ENCODE measurements around the gene PRUNE2.

Gene PRUNE2

DNA sequence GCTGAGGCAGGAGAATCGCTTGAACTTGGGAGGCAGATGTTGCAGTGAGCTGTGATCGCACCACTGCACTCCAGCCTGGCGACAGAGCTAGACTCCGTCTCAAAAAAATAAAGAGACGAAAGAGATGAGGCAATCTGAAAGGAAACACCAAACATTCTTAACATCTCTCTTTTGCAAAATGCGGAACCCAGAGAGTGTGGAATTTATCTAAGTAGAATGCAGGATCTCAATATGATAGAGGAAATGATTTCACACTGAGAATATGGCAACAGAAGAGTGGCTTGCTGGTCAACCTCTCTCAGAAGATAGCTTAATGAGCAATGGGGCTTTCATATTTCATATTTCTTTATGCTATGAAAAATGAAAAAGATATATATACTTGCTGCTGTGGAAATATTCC is 175.1 kb downstream of the PRUNE2 start:
- FAIRE-seq: no peak

DNA sequence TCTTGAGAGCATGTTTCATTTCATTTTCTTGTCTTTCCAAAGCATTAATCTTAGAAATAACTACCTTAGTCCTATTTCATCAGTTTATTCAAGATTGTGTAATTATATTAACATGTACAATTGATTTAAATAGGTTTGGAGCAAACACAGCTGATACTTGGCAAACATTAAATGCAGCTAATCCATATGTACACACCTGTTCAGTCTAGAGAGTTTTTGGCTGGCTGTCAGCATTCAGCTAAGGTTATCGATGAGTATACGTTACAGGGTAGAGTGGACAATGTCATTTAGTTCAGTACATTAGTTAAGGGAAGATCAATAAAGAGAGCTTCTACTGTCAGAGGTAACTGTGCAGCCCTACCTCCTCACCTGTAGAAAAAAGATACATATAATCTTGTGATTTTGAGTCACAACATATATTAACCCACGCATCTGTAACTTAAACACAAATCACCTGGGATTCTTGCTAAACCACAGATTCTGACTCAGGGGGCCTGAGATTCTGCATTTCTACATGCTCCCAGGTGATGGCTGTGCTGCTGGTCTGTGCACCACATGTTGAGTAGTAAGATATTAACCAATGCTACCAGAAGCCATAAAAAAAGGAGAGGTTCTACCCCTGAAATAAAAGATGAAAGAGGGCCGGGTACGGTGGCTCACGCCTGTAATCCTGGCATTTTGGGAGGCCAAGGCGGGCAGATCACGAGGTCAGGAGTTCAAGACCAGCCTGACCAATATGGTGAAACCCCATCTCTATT is 175.8 kb downstream of the PRUNE2 start:
- no peak for FAIRE-seq

DNA sequence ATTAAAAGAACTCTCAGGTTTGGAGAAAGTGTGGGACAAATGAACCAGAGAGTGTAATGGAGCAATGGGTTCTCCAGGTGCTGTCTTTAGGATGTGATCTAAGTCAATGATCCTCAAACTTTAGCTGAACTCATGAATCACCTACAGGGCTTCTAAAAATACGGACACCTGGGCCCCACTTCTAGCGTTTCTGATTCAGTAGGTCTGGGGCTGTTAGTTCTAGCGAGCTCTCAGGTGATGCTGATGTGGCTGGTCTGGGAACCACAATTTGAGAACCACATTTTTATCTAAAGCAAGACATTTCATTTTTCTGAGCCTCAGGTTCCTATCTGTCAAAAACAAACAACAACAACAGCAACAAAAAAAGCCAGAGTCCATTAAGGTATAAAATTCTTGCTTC is 176.8 kb downstream of the PRUNE2 start:
- no peak for FAIRE-seq

DNA sequence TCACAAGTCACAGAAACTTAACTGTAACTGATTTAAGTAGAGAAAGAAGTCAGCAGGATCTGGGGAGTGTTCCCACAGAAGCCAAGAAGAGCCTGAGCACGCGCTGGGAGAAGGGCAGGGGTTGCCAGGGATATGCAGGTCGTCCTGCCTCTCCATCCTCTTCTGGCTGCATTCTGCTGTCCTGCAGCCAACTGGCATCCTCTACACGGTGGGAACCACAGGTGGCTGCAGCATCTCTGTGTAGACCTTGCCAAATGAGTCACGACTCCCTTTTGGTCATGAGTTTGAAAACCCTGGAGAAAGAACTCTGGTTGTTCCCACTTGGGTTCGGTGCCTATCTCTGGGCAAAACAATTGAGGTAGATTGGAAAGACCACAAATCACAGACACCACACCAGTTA is 180.0 kb downstream of the PRUNE2 start:
- no peak for FAIRE-seq

DNA sequence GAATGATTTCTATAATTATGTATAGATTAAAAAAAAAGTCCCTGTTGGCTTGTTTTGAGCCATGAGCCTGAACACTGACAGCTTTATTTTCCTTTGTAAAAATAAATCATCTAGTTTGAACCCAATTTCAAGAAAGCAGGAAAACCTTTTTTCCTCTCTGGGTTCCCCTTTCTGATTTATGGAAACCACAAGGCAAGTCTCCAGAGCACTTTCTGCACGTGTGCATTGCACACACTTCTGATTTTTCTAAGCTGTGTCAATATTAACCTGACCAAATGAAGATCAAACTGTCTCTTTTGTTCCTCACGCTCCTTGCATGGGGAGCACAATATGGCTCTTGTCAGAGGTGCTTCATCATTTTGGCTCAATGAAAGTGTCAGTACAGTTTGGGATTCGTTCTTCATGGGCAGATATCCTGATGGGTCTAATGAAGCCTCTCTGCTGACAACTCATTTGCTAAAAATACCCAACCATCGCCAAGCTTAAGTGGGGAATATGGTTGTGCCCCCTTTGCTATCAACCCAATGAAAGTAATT is 180.8 kb downstream of the PRUNE2 start:
- no peak for FAIRE-seq

DNA sequence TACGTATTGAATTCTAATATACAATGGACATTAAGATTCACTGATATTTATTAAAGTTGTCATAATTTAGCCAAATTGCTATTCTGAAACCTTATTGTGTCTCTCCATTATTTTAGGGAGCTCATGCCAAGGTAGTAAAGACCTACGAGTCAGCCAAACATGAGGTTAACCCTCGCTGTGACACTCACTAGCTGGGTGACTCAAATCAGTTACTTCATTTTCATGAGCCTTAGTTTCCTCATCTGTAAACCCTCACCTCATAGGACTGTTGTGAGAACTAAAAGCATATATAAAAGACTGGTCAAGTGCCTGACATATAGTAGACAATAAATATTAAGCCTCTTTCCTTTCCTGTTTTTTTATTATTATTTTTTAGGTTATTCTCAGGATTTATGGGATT is 185.7 kb downstream of the PRUNE2 start:
- FAIRE-seq: no peak

DNA sequence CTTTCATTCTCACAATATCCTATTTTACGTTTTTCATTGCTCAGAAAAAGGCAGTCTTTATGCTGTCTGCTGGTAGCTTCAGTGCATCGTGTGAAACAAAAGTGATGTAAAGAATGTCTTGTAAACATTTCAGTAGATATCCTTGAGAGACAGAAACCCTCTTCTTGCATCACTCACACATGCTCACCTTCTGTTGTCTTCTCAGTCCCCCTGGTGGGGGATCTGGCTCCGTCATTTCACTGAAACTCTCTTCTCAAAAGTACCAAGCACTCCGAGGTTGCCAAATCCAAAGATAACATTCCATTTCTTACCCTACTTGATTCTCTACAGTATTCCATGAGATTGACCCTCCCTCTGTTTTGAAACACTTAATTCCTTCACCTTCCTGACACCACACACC is 187.7 kb downstream of the PRUNE2 start:
- no peak for FAIRE-seq

DNA sequence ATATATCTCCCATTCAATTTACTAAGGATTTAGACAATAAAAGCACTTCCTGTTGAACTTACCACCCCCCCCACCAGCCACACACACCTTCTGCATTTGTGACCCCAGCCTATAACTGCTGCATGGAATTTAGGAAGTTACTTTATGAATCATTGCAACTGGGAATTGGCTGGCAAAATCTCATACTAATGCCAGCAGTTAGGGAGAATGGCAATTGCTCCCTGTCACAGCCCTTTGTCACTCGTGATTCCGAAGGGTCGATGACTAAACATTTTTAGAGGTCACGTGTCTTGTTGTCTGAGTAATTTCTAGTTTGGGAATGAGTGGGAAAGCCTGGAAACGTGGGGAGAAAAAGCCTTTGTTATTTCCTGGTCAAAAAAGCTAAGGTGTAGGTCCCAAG is 188.3 kb downstream of the PRUNE2 start:
- no peak for FAIRE-seq

DNA sequence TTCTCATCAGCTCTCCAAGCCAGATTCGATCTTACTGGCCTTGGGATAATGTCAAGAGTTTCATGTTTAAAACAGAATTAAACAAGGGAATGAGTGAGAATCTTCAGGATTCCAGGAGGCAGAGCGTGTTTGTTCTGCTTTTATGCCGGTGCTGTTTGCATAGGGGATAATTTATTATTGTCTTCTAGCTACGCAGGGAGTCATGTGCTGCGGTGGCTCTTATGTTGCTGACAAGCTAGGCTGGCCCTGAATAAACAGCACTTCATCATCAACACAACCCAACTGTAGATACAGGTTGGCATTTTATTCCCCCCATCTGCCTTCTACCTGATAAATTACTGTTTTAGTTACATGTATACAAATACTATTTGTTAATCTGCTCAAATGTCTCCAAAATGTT is 188.7 kb downstream of the PRUNE2 start:
- FAIRE-seq: no peak

DNA sequence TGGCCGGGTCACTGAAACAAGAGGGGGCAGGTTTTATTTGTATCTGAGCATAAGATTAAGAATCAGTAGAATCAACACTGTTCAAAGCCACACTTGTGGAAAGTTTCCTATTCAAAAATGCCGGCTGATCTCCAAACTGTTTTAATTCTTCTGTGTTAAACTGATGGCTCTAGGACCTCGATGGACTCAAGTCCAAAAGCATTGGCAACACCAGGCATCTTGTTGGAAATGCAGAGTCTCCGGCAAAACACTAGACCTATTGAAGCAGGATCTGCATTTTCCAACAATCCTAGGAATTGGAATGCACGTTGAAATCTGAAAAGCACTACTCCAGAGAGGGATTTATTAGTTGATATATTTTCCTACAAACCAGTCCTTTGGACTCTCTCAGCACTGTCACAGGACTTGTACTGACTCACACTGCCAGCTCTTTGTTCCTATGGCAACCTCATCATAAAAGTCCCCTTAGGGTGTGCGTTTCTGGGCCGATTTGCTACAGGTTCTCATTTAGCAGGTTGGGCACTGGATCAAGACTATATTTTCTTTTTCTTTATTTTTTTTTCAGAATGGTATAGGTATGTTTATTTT is 189.7 kb downstream of the PRUNE2 start:
- no peak for FAIRE-seq

DNA sequence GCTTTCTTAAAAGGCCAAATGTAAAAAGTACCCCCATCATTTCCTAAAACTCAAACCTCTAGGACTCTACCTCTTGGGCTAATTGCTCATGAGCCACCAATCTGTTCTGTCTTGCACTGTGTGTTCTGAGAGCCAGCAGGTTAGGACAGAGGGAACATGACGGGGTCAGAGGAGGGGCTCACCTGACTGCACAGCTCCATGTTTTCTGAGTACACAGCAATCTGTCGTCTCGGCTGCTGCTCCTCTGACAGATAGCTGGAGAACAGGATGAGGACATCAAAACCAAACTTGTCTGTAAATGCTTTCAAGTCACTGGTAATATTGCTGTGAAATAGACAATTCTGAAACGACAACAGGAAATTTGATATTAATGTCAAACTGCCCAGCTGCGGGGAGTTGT is 192.5 kb downstream of the PRUNE2 start:
- FAIRE-seq: no peak

DNA sequence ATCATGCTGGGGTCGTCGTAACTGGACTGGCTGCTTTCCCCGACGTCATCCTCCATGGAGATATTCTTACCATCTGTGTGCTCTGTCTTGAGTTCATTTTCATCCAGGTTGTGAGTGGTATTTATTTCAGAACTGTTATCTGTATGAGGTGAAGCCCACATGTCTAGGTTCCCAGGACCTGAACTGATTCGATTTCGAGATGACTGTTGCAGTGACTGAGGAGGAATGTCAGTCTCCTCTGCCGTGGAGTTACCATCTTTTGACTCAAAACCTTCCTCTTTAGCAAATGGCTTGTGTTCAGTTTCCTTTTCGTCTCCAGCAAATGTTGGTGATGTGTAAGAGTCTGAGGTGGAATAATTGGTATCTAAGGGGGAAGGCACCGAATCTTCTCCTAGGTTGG is 196.9 kb downstream of the PRUNE2 start:
- FAIRE-seq: no peak

DNA sequence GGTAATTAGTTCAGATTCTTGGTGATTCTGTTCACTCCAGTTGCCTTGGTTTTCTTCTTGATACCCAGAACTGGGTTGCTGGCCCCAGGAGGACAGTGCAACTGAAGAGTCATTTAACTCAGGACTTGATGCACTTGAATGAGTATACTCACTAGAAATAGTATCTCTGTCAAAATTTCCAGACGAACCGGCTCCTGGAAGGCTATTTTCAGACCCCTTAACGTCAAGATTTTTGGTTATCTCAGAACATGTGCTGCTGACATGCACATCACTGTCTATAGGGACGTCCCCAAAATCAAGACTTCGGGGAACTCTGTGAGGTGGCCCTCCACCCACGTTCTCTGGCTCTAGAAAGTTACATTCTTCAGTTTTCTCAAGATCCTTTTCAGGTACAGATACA is 198.4 kb downstream of the PRUNE2 start:
- FAIRE-seq: no peak

DNA sequence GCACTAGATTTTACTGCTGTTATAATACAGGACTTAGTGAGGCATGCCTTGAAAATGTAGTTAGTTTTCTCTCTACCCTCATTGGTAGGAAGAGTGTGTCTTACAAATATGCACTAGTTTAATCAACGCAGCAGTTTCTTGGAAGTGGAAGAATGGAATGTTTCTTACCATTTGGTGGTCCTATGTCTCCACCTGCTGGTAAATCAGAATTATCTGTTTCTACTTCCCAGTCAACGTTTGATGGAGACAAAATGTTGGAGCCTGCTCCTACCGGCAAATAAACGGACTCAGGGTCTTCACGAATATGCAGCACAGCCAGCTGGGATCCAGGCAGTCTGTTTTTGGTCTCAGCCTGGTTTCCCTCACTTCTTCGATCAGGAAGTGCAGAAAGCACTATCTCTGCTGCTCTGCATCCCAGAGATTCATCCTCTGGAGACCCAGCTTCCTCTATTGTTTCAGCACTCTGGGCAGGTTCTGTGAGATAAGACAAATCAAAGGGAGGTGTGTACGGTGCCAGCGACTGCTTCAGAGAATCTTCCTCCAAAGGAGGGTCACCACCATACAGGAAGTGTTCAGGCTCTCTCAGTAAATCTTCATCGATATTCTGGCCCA is 201.2 kb downstream of the PRUNE2 start:
- FAIRE-seq: peak; percentile 40

DNA sequence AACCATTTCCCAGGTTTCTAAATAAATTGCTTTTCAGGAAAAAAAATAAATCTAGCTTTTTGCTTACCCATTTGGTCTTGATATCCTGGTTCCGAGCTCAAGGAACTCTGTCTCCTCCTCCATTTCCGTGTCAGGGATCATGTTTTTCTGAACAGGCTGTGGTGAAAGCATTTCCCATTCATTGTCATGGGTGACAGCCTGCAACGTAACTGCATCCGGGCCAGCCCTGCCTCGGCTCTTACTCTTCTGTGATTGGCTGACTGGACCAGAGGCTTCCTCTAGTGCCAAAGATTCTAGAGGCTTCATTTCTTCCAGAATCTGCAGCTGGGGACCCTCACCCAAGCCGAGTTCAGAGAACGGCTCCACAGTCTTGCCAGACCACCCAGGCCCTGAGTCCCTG is 202.6 kb downstream of the PRUNE2 start:
- no peak for FAIRE-seq

DNA sequence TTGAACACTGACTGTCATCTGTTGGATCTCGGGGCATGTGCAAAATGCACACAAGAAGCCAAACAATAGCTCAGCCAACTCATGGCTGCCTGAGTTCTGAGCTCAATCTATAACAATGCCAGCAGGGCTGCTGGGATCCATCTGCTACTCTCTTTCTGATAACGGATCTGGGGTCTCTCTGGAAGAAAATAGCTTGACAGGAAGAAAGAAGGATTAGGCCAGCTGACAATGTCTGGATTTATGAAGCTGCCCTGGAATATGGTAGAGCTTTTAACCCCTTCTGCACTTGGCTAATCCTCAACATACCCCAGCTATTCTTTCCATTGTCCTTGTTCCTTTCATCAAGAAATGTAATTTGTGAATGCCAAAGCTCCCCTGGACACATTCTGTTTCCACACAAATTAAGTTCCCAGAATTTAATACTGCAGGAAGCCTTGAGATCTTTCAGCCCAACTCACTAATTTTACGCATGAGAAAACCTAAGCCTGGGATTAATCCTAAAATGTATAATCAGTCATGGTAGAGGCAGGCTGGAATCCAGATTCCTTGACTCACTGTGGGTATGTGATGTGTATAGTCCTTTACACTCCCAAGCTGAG is 204.4 kb downstream of the PRUNE2 start:
- no peak for FAIRE-seq

DNA sequence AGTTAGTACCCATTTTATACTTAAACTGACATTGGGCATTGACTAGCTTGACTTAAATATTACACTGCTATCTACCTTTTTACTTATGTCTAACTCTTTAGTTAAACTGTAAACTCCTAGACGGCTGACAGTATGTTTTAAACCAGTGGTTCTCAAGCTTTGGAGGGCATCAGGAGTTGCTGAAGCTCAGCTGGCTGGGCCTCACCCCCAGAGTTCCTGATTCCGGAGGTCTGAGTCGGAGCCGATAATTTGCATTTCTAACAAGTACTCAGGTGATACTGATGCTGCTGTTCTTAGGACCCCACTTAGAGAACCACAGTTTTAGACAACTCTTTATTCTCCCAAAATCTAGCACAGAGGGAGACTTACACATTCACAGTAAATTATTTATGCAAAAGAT is 205.0 kb downstream of the PRUNE2 start:
- no peak for FAIRE-seq

DNA sequence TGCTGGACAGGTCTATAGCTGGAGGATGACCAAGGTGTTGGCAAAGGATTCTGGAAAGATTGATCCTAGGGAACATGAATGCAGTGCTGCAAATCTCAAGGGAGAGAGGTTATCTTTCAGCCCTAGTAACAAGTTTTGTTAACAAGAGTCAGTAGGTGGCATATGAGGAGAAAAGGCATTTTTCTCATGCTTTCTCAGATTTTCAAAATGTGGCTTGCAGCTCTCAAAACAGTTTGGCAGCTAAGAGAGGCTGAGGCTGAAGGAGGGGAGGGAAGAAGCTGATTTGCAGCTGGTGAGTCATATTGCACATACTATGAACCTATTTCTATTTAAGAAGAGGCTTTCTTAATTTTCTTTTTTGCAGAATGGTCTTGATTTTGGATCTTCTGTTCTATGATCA is 205.9 kb downstream of the PRUNE2 start:
- FAIRE-seq: no peak

DNA sequence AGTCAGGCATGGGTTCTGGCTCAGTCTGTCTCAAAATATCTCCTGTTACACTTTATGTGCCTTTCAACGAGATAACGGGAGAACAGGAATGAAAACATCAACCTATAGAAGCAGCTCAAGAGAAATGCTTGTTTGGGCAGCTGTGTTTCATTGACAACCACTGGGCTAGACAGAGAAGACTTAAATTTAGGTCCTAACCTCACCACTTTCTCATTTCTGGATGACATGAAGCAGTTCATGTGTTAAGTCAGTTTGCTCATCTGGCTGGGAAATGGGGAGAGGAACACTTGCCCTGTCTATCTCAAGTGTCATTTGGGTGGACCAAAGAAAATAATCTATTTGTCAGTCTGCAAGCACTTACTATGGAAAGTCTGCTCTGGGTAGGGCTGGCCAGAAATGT is 208.4 kb downstream of the PRUNE2 start:
- no peak for FAIRE-seq

DNA sequence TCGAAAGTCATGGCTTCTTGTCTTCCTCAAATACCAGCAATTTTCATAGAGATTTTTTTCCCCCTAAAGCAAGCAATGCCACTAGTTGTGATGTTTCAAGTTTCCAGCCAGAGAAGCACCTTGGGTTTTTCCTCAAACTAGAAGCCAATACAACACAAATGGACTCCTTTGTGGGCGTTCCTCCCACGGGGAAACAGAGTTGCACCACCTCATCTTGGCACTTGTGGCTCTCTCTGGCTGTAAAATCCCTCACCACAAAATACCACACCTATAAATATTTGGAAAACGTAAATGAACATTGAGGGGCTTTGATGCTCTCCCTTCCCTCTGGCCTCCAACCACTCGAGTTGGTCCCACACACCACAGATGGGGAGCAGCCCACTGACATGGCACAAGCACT is 208.8 kb downstream of the PRUNE2 start:
- no peak for FAIRE-seq

DNA sequence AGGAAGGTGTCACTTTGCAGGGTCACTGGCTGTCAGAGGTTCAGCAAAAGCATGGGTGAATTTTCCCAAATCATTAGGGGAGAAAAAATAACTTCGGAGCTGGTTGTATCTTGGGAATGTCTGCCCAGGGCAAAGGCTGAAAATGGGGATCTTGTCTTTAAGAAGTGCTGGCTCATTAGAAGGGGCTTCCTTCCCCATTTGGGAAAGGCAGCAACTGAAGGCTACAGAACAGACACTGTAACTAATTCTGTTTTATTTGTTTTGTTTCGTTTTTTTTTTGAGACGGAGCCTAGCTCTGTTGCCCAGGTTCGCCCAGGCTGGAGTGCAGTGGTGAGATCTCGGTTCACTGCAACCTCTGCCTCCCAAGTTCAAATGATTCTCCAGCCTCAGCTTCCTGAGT is 212.0 kb downstream of the PRUNE2 start:
- no peak for FAIRE-seq

DNA sequence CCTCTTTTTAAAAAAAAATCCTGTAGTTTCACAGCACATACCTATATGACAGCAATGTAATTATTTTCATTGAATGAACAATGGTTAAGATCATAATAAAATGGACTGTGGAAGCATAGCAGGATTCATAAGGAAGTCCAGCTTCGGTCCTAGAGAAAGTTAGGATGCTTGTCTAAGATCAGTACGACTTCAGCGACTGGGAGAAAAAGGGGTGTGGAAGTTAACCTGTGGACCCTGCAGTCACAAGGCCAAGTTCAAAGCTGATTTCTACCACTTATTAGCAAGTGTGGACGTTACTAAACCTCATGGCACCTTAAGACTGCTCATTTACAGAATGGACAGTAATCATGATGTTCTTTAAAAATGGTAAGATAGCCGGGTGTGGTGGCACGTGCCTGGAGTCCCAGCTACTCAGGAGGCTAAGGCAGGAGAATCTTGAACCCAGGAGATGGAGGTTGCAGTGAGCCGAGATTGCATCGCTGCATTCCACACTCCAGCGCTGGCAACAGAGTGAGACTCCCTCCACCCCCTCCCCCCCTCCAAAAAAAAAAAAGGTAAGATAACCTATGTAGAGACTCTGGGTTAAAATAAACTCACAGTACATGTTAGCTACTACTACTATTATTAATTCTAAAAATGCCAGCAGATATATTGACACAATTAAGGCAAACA is 213.3 kb downstream of the PRUNE2 start:
- no peak for FAIRE-seq

Data from A204.1 (cell line).